ENCODE measurements around the gene RSPH10B. TPM values are rescaled to one million over a fixed set of nuclear protein-coding genes. Genes with fewer than 3 reads are reported as not detected.

Gene RSPH10B
- total RNA-seq (2022; extraction: Qiagen RNA extraction; ENCODE audit: low read depth): 0.06 to 0.14 TPM (median 0.14 TPM) in 3 of 5 replicates, not detected in the others

GRCh38 chr7:5970347-5970911 is at the start of gene RSPH10B:
RSPH10B (minus strand) TSS chr7:5970689; CDS start chr7:5967116, 3,573 bp downstream.

GRCh38 chr7:6008668-6009611 is 38.5 kb upstream of the RSPH10B start, which contains the start of the genes AIMP2 and PMS2:
AIMP2 (plus strand) TSS chr7:6009272; CDS start chr7:6009364, 92 bp downstream.
PMS2 (minus strand) TSS chr7:6009049; CDS start chr7:6009019, 30 bp downstream.

GRCh38 chr7:5898480-5899224 is 71.8 kb downstream of the RSPH10B start, which contains the start of gene CCZ1:
CCZ1 (plus strand) TSS chr7:5898733; CDS start chr7:5898800, 67 bp downstream.

Other genes starting within 250 kb of the RSPH10B start
- gene RNF216, start 189.0 kb downstream of the RSPH10B start, total RNA-seq (2022; extraction: Qiagen RNA extraction; ENCODE audit: low read depth): 21.2 to 25.2 TPM (median 24.2 TPM) in 5 replicates
- gene OCM, start 89.9 kb downstream of the RSPH10B start, total RNA-seq (2022; extraction: Qiagen RNA extraction; ENCODE audit: low read depth): not detected in 5 replicates
- 74.2 to 83.0 TPM (median 77.6 TPM) in 5 replicates for gene CCZ1, start 72.0 kb downstream of the RSPH10B start, total RNA-seq (2022; extraction: Qiagen RNA extraction; ENCODE audit: low read depth)
- 9.8 to 14.5 TPM (median 12.9 TPM) in 5 replicates for gene PMS2, start 38.4 kb upstream of the RSPH10B start, total RNA-seq (2022; extraction: Qiagen RNA extraction; ENCODE audit: low read depth)
- 88.1 to 96.8 TPM (median 89.3 TPM) in 5 replicates for gene AIMP2, start 38.6 kb upstream of the RSPH10B start, total RNA-seq (2022; extraction: Qiagen RNA extraction; ENCODE audit: low read depth)
- gene ANKRD61, start 60.7 kb upstream of the RSPH10B start, total RNA-seq (2022; extraction: Qiagen RNA extraction; ENCODE audit: low read depth): 0.43 to 0.77 TPM (median 0.53 TPM) in 5 replicates
- gene EIF2AK1, start 88.5 kb upstream of the RSPH10B start, total RNA-seq (2022; extraction: Qiagen RNA extraction; ENCODE audit: low read depth): 57.5 to 87.0 TPM (median 75.7 TPM) in 5 replicates
- gene USP42, start 134.3 kb upstream of the RSPH10B start, total RNA-seq (2022; extraction: Qiagen RNA extraction; ENCODE audit: low read depth): 6.0 to 8.6 TPM (median 7.6 TPM) in 5 replicates

All from A549 treated with GW870086 at 1 μM for 4 hours (cell line).